ENCODE data around the gene PLCB2.

PLCB2 gene

GRCh38 chr15:40340740-40341400 is 33.1 kb upstream of the PLCB2 start, which contains the start of gene CCDC9B:
TSS of gene CCDC9B (minus strand) at chr15:40340939. CDS start at chr15:40340819, 120 bp downstream.
- DNase-seq, result no peak

GRCh38 chr15:40340038-40340739 is 32.5 kb upstream of the PLCB2 start:
- DNase-seq, result no peak

GRCh38 chr15:40339621-40339945 is 31.8 kb upstream of the PLCB2 start:
- no peak for DNase-seq

GRCh38 chr15:40338921-40339620 is 31.3 kb upstream of the PLCB2 start:
- no peak for DNase-seq

- DNase-seq, result peak; percentile 73
Observed at GRCh38 chr15:40338041-40338657, 30.4 kb upstream of the PLCB2 start.

GRCh38 chr15:40337597-40337996 is 29.9 kb upstream of the PLCB2 start:
- DNase-seq, result no peak

GRCh38 chr15:40336744-40337122 is 29.0 kb upstream of the PLCB2 start:
- DNase-seq, result no peak

- DNase-seq, result no peak
Observed at GRCh38 chr15:40335938-40336743, 28.4 kb upstream of the PLCB2 start.

- DNase-seq, result no peak
Observed at GRCh38 chr15:40334941-40335795, 27.4 kb upstream of the PLCB2 start.

GRCh38 chr15:40334541-40334940 is 26.8 kb upstream of the PLCB2 start:
- DNase-seq, result no peak

GRCh38 chr15:40333922-40334492 is 26.3 kb upstream of the PLCB2 start:
- peak; percentile 86 for DNase-seq

GRCh38 chr15:40332113-40332781 is 24.5 kb upstream of the PLCB2 start:
- DNase-seq, result no peak

GRCh38 chr15:40331637-40332036 is 23.9 kb upstream of the PLCB2 start:
- DNase-seq, result no peak

- no peak for DNase-seq
Observed at GRCh38 chr15:40331026-40331425, 23.3 kb upstream of the PLCB2 start.

GRCh38 chr15:40330368-40330836 is 22.7 kb upstream of the PLCB2 start:
- DNase-seq, result no peak

- no peak for DNase-seq
Observed at GRCh38 chr15:40329804-40330203, 22.1 kb upstream of the PLCB2 start.

GRCh38 chr15:40328751-40329150 is 21.0 kb upstream of the PLCB2 start:
- DNase-seq, result no peak

GRCh38 chr15:40328176-40328575 is 20.4 kb upstream of the PLCB2 start:
- no peak for DNase-seq

- DNase-seq, result no peak
Observed at GRCh38 chr15:40327457-40327856, 19.7 kb upstream of the PLCB2 start.

- DNase-seq, result no peak
Observed at GRCh38 chr15:40325700-40326099, 18.0 kb upstream of the PLCB2 start.

GRCh38 chr15:40325188-40325587 is 17.5 kb upstream of the PLCB2 start:
- DNase-seq, result no peak
